Measurements from ENCODE around the gene ADAMTS20. TPM values are rescaled to one million over a fixed set of nuclear protein-coding genes. Genes with fewer than 3 reads are reported as not detected.

The ADAMTS20 gene
- total RNA-seq, 1 donor from 2014 or later, result 2.1 TPM

DNA sequence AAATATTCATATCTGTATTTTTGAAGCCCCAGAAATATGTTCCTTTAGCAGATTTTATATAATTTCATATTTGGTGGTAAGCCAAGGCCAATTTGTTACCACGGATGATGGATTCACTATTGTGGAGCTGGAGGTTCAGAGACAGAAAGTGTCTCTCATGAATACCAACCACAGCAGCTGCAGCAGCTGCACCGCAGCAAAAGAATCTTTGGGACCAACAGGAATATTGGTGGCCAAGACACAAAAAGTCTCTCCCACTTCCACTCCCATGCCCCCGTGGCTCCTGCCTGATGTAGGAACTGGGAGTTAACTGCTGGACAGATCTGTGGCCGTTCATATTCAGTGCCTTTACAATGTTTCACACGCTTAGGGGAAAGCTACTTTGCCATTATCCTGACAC, 155.3 kb downstream of the ADAMTS20 start:
- Mint-ChIP-seq H3K4me3 (no peak overlapping the region), H3K4me1 (peaks cover 6% of the 10 kb centered on the region), H3K27ac (no peak overlapping the region), H3K27me3 (ENCODE audit: low read depth) (no peaks in the 10 kb centered on the region), H3K36me3 (no peaks in the 10 kb centered on the region), H3K9me3 (no peaks in the 10 kb centered on the region)
- DNase-seq (ENCODE audit: low spot score in 2 of 2, unreplicated experiment in 2 of 2), result no peak
- TF ChIP-seq, protein P1, sequence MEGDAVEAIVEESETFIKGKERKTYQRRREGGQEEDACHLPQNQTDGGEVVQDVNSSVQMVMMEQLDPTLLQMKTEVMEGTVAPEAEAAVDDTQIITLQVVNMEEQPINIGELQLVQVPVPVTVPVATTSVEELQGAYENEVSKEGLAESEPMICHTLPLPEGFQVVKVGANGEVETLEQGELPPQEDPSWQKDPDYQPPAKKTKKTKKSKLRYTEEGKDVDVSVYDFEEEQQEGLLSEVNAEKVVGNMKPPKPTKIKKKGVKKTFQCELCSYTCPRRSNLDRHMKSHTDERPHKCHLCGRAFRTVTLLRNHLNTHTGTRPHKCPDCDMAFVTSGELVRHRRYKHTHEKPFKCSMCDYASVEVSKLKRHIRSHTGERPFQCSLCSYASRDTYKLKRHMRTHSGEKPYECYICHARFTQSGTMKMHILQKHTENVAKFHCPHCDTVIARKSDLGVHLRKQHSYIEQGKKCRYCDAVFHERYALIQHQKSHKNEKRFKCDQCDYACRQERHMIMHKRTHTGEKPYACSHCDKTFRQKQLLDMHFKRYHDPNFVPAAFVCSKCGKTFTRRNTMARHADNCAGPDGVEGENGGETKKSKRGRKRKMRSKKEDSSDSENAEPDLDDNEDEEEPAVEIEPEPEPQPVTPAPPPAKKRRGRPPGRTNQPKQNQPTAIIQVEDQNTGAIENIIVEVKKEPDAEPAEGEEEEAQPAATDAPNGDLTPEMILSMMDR (IDR thresholded peaks at IDR 0.05; ENCODE audit: unreplicated experiment), result no peak

GRCh38 chr12:43392116-43392515, 159.9 kb downstream of the ADAMTS20 start:
- no peak overlapping the region for H3K4me3 Mint-ChIP-seq
- no peak overlapping the region for H3K27ac Mint-ChIP-seq
- no peaks in the 10 kb centered on the region for H3K4me1 Mint-ChIP-seq

DNA sequence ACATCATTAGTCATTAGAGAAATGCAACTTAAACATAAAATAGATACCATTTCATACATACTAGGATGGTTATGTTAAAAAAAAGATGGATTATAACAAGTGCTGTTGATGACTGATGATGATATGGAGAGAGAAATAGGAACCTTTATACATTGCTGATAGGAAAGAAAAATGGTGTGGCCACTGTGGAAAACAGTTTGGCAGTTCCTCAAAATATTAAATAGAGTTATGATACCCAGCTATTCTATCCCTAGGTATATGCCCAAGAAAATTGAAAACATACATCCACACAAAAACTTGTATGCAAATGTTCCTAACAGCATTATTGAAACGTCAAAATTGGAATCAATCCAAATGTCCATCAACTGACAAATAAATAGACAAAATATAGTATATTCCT, 170.1 kb downstream of the ADAMTS20 start:
- DNase-seq (ENCODE audit: low spot score in 2 of 2, unreplicated experiment in 2 of 2), result no peak
- Mint-ChIP-seq H3K4me1 (no peaks in the 10 kb centered on the region), H3K9me3 (peaks cover 67% of the 10 kb centered on the region), H3K4me3 (no peak overlapping the region), H3K27ac (no peak overlapping the region), H3K36me3 (peaks cover 16% of the 10 kb centered on the region), H3K27me3 (ENCODE audit: low read depth) (no peaks in the 10 kb centered on the region)
- TF ChIP-seq, protein P1 (IDR thresholded peaks at IDR 0.05; ENCODE audit: unreplicated experiment), result no peak

More at GRCh38 chr12:43392116-43392515, 159.9 kb downstream of the ADAMTS20 start:
- H3K36me3 Mint-ChIP-seq, result no peaks in the 10 kb centered on the region
- H3K9me3 Mint-ChIP-seq, result peaks cover 19% of the 10 kb centered on the region
- TF ChIP-seq, protein P1 (IDR thresholded peaks at IDR 0.05; ENCODE audit: unreplicated experiment), result no peak
- no peaks in the 10 kb centered on the region for H3K27me3 Mint-ChIP-seq (ENCODE audit: low read depth)
- DNase-seq (ENCODE audit: low spot score in 2 of 2, unreplicated experiment in 2 of 2), result no peak

DNA sequence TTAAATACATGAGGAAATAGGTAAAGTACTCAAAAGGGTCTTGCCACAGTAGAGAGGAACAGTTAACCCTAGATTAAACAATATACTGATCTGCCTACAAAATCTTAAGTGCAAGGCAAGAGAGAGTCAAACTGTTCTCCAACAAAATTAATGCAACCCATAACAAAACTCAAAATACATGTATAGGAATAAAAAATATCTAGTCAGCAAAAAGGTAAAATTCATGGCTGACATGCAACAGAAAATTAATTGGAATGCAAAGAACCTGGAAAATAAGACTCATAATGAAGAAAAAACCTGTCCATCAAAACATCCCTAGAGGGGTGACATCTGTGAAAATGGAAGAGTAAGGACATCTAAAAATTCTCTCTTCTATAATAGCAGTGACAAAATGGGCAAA, 173.6 kb downstream of the ADAMTS20 start:
- Mint-ChIP-seq H3K27me3 (ENCODE audit: low read depth) (no peaks in the 10 kb centered on the region), H3K27ac (no peak overlapping the region)

DNA sequence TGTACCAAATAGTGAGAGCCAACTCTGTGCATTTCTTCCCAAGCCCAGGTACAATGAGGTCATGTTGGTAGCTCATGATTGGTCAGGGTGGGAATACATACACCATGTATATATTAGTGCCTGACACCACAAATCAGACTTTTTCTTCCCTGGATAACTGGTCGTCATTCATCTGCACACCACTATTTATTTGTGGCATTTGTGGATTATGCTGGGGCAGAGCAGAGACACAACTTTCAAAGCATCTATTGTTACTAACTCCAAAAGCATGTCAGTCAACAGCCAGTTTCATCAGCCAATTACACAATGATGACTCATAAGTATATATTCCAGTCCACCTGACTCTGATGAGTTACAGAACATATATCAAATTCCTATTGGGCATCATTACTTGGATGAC, 181.7 kb downstream of the ADAMTS20 start:
- H3K4me1 Mint-ChIP-seq, result no peaks in the 10 kb centered on the region
- H3K9me3 Mint-ChIP-seq, result peaks cover 4% of the 10 kb centered on the region
- TF ChIP-seq, protein P1 (IDR thresholded peaks at IDR 0.05; ENCODE audit: unreplicated experiment), result no peak
- no peak overlapping the region for H3K4me3 Mint-ChIP-seq
- no peak for DNase-seq (ENCODE audit: low spot score in 2 of 2, unreplicated experiment in 2 of 2)
- no peaks in the 10 kb centered on the region for H3K36me3 Mint-ChIP-seq
- H3K27ac Mint-ChIP-seq, result no peak overlapping the region
- no peaks in the 10 kb centered on the region for H3K27me3 Mint-ChIP-seq (ENCODE audit: low read depth)

More for the DNA sequence above, 173.6 kb downstream of the ADAMTS20 start:
- TF ChIP-seq, protein P1 (IDR thresholded peaks at IDR 0.05; ENCODE audit: unreplicated experiment), result no peak
- H3K36me3 Mint-ChIP-seq, result peaks cover 15% of the 10 kb centered on the region
- peaks cover 41% of the 10 kb centered on the region for H3K9me3 Mint-ChIP-seq
- no peak overlapping the region for H3K4me3 Mint-ChIP-seq
- no peaks in the 10 kb centered on the region for H3K4me1 Mint-ChIP-seq
- no peak for DNase-seq (ENCODE audit: low spot score in 2 of 2, unreplicated experiment in 2 of 2)
